GM21360 (cell line): ENCODE measurements around the gene TJP2.

Experiments used
- ATAC-seq: cut with Tn5 transposase; IDR thresholded peaks from one replicate; pipeline ENCODE4 v1.9.1; 2021; ENCODE audit warnings: mild to moderate bottlenecking, moderate library complexity; ENCODE audit not compliant: unreplicated experiment

Gene TJP2

GRCh38 chr9:69190086-69190862, 16.2 kb downstream of the TJP2 start:
- peak; percentile 64 for ATAC-seq

GRCh38 chr9:69190863-69191181, 16.7 kb downstream of the TJP2 start:
- ATAC-seq = no peak

GRCh38 chr9:69191231-69191630, 17.2 kb downstream of the TJP2 start:
- ATAC-seq = no peak

GRCh38 chr9:69192214-69192613, 18.1 kb downstream of the TJP2 start:
- no peak for ATAC-seq

GRCh38 chr9:69193685-69194032, 19.6 kb downstream of the TJP2 start:
- no peak for ATAC-seq

GRCh38 chr9:69194702-69195418, 20.8 kb downstream of the TJP2 start:
- ATAC-seq = no peak

GRCh38 chr9:69195668-69196067, 21.6 kb downstream of the TJP2 start:
- ATAC-seq = no peak

GRCh38 chr9:69197687-69198086, 23.6 kb downstream of the TJP2 start:
- no peak for ATAC-seq

- ATAC-seq = no peak
Observed at GRCh38 chr9:69198521-69199220, 24.6 kb downstream of the TJP2 start.

GRCh38 chr9:69199769-69200470, 25.8 kb downstream of the TJP2 start:
- ATAC-seq = no peak

- ATAC-seq = no peak
Observed at GRCh38 chr9:69202556-69202955, 28.5 kb downstream of the TJP2 start.

GRCh38 chr9:69204326-69204725, 30.2 kb downstream of the TJP2 start:
- ATAC-seq = no peak

- ATAC-seq = no peak
Observed at GRCh38 chr9:69204849-69205248, 30.8 kb downstream of the TJP2 start.

GRCh38 chr9:69206047-69206446, 32.0 kb downstream of the TJP2 start:
- ATAC-seq = no peak

GRCh38 chr9:69207503-69207902, 33.4 kb downstream of the TJP2 start:
- no peak for ATAC-seq

GRCh38 chr9:69211424-69212036, 37.5 kb downstream of the TJP2 start:
- ATAC-seq = no peak

- ATAC-seq = no peak
Observed at GRCh38 chr9:69213647-69214046, 39.6 kb downstream of the TJP2 start.

GRCh38 chr9:69214939-69215338, 40.9 kb downstream of the TJP2 start:
- ATAC-seq = no peak

- ATAC-seq = no peak
Observed at GRCh38 chr9:69215774-69216485, 41.9 kb downstream of the TJP2 start.

- no peak for ATAC-seq
Observed at GRCh38 chr9:69218166-69218565, 44.1 kb downstream of the TJP2 start.
